GM12891 (cell line): ENCODE results near the gene ATP6V0A1.

Experiments
- POLR2A ChIP-seq: IDR thresholded peaks from 2 replicates; pipeline ENCODE4 v1.6.1; 2011; ENCODE audit warnings: low read depth, low read length, control low read depth
- POLR2AphosphoS5 ChIP-seq: IDR thresholded peaks from 2 replicates; pipeline ENCODE4 v1.6.1; 2011; ENCODE audit warnings: low read depth, low read length, control low read depth
- TAF1 ChIP-seq: IDR thresholded peaks from 2 replicates; pipeline ENCODE4 v1.6.1; 2011; ENCODE audit warnings: low read depth, low read length, control low read depth

DNA sequence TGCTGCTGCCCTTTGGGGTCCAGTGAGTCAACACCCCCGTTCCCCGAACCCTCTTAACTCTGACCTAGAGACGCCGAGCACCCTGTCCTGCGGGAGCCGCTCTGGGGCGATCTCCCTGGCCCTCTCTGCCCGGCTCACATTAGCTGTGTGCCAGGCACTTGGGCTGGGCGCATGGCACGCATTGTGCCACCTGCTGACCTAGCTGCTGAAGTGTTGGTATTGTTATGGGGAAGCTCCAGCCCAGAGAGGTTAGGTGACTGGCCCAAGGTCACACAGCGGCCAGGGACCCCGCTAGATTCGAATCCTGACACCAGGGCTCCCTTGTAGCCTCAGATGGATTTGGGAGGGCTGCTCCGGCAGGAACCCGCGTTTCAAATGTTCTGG is 95.2 kb downstream of the ATP6V0A1 start:
- no peak for TF ChIP-seq POLR2AphosphoS5
- no peak for TF ChIP-seq POLR2A
- no peak for TF ChIP-seq TAF1
